Measurements from ENCODE around the gene PLA2G2C. TPM values are rescaled to one million over a fixed set of nuclear protein-coding genes. Genes with fewer than 3 reads are reported as not detected.

The PLA2G2C gene
- total RNA-seq, 2 experiments from 2014 or later = not detected

- ChIA-PET POLR2A (no interaction called here), CTCF (no interaction called here)
- Histone ChIP-seq H3K36me3 (ENCODE audit: insufficient read depth, low read length) (no peaks in the 10 kb centered on the region), H3K4me1 (ENCODE audit: insufficient read depth, low read length) (peaks cover 3% of the 10 kb centered on the region), H3K9me3 (ENCODE audit: control insufficient read depth in 1 of 2, insufficient read depth in 1 of 2, low read length in 2 of 2) (no peaks in the 10 kb centered on the region), H3K27me3 (ENCODE audit: control insufficient read depth in 1 of 2, insufficient read depth in 2 of 2, low read length in 2 of 2) (peaks cover 0 to 2% of the 10 kb centered on the region in 2 experiments), H3K4me3 (ENCODE audit: low read length) (no peak overlapping the region), H3K27ac (ENCODE audit: low read depth in 1 of 2, low read length in 2 of 2) (no peak overlapping the region)
- H3K4me1 Mint-ChIP-seq (ENCODE audit: low read depth) = no peaks in the 10 kb centered on the region
- ATAC-seq (ENCODE audit: poor library complexity) (no peak), DNase-seq (no peak)
- no peak overlapping the region for H3K27ac Mint-ChIP-seq
- no peaks in the 10 kb centered on the region for H3K36me3 Mint-ChIP-seq (ENCODE audit: low read depth)
- TF ChIP-seq CTCF (IDR thresholded peaks at IDR 0.05) = no peak
- no peaks in the 10 kb centered on the region for H3K9me3 Mint-ChIP-seq
- intact Hi-C loops (cut with DNase I, micrococcal nuclease) = loop anchor here in 1 of 2 experiments (5.0 to 10.0 kb wide), 2 partner anchors 225 to 292 kb away; partner anchors contain the start of gene PLA2G2A
- no peak overlapping the region for H3K4me3 Mint-ChIP-seq
- peaks cover 13% of the 10 kb centered on the region for H3K27me3 Mint-ChIP-seq
These were observed 13.5 kb upstream of the PLA2G2C start for GRCh38 chr1:20199840-20200239.

GRCh38 chr1:20199403-20199802 is 13.1 kb upstream of the PLA2G2C start:
- no peaks in the 10 kb centered on the region for H3K4me1 Mint-ChIP-seq (ENCODE audit: low read depth)
- H3K36me3 ChIP-seq (ENCODE audit: insufficient read depth, low read length) = no peaks in the 10 kb centered on the region
- H3K27ac ChIP-seq (ENCODE audit: low read depth in 1 of 2, low read length in 2 of 2) = no peak overlapping the region
- ATAC-seq (ENCODE audit: poor library complexity) = no peak
- ChIA-PET POLR2A (no interaction called here), CTCF (no interaction called here)
- peaks cover 13% of the 10 kb centered on the region for H3K27me3 Mint-ChIP-seq
- no peaks in the 10 kb centered on the region for H3K9me3 ChIP-seq (ENCODE audit: control insufficient read depth in 1 of 2, insufficient read depth in 1 of 2, low read length in 2 of 2)
- no peaks in the 10 kb centered on the region for H3K36me3 Mint-ChIP-seq (ENCODE audit: low read depth)
- intact Hi-C loops (cut with DNase I, micrococcal nuclease) = loop anchor here in 1 of 2 experiments (5.0 to 10.0 kb wide), 2 partner anchors 225 to 293 kb away; partner anchors contain the start of gene PLA2G2A
- peaks cover 0 to 2% of the 10 kb centered on the region in 2 experiments for H3K27me3 ChIP-seq (ENCODE audit: control insufficient read depth in 1 of 2, insufficient read depth in 2 of 2, low read length in 2 of 2)
- H3K9me3 Mint-ChIP-seq = no peaks in the 10 kb centered on the region
- H3K4me1 ChIP-seq (ENCODE audit: insufficient read depth, low read length) = peaks cover 4% of the 10 kb centered on the region
- no peak overlapping the region for H3K4me3 Mint-ChIP-seq
- no peak for DNase-seq
- no peak for TF ChIP-seq CTCF (IDR thresholded peaks at IDR 0.05)
- no peak overlapping the region for H3K4me3 ChIP-seq (ENCODE audit: low read length)
- no peak overlapping the region for H3K27ac Mint-ChIP-seq

GRCh38 chr1:20198918-20199317 is 12.6 kb upstream of the PLA2G2C start:
- Mint-ChIP-seq H3K36me3 (ENCODE audit: low read depth) (no peaks in the 10 kb centered on the region), H3K4me1 (ENCODE audit: low read depth) (no peaks in the 10 kb centered on the region), H3K9me3 (no peaks in the 10 kb centered on the region), H3K27ac (no peak overlapping the region), H3K4me3 (no peak overlapping the region), H3K27me3 (peaks cover 13% of the 10 kb centered on the region)
- H3K4me3 ChIP-seq (ENCODE audit: low read length) = no peak overlapping the region
- CTCF ChIA-PET = no interaction called here
- H3K27ac ChIP-seq (ENCODE audit: low read depth in 1 of 2, low read length in 2 of 2) = no peak overlapping the region
- no peaks in the 10 kb centered on the region for H3K36me3 ChIP-seq (ENCODE audit: insufficient read depth, low read length)
- no peak for ATAC-seq (ENCODE audit: poor library complexity)
- H3K27me3 ChIP-seq (ENCODE audit: control insufficient read depth in 1 of 2, insufficient read depth in 2 of 2, low read length in 2 of 2) = peaks cover 0 to 2% of the 10 kb centered on the region in 2 experiments
- H3K9me3 ChIP-seq (ENCODE audit: control insufficient read depth in 1 of 2, insufficient read depth in 1 of 2, low read length in 2 of 2) = no peaks in the 10 kb centered on the region
- TF ChIP-seq CTCF (IDR thresholded peaks at IDR 0.05) = no peak
- POLR2A ChIA-PET = no interaction called here
- H3K4me1 ChIP-seq (ENCODE audit: insufficient read depth, low read length) = peaks cover 4% of the 10 kb centered on the region
- no peak for DNase-seq
- intact Hi-C loops (cut with DNase I, micrococcal nuclease) = loop anchor here in 1 of 2 experiments (5.0 to 10.0 kb wide), 2 partner anchors 224 to 293 kb away; partner anchors contain the start of gene PLA2G2A
